GM10248 (cell line): ENCODE results near the gene SRC.

Experiments
- CTCF ChIA-PET: fragments of 300-600 bp; sonication (Branson Sonifier 250); formaldehyde crosslinking; extraction: SDS; loops from one replicate; lab custom pipeline; 2021; ENCODE audit warnings: antibody characterized with exemption; lab: Yijun Ruan, JAX
- POLR2A ChIA-PET: fragments of 350-650 bp; sonication (Branson Sonifier 250); formaldehyde crosslinking; extraction: SDS; loops from one replicate; lab custom pipeline; 2020; ENCODE audit warnings: antibody characterized with exemption; lab: Yijun Ruan, JAX
- DNase-seq: peaks from one replicate; pipeline ENCODE4 v3.0.0; 2012; ENCODE audit errors: extremely low spot score
- TF ChIP-seq, protein P1 (sequence below): IDR thresholded peaks from 2 replicates; pipeline ENCODE4 v1.5.1; 2012; ENCODE audit warnings: mild to moderate bottlenecking, low read depth; ENCODE audit errors: extremely low read depth, missing control alignments, control extremely low read depth

The SRC gene

GRCh38 chr20:37419774-37420542, 74.0 kb downstream of the SRC start:
- DNase-seq, result no peak
- TF ChIP-seq, protein P1, sequence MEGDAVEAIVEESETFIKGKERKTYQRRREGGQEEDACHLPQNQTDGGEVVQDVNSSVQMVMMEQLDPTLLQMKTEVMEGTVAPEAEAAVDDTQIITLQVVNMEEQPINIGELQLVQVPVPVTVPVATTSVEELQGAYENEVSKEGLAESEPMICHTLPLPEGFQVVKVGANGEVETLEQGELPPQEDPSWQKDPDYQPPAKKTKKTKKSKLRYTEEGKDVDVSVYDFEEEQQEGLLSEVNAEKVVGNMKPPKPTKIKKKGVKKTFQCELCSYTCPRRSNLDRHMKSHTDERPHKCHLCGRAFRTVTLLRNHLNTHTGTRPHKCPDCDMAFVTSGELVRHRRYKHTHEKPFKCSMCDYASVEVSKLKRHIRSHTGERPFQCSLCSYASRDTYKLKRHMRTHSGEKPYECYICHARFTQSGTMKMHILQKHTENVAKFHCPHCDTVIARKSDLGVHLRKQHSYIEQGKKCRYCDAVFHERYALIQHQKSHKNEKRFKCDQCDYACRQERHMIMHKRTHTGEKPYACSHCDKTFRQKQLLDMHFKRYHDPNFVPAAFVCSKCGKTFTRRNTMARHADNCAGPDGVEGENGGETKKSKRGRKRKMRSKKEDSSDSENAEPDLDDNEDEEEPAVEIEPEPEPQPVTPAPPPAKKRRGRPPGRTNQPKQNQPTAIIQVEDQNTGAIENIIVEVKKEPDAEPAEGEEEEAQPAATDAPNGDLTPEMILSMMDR, result no peak
- POLR2A ChIA-PET, result no interaction called here
- CTCF ChIA-PET, result no interaction called here

GRCh38 chr20:37420610-37421009, 74.7 kb downstream of the SRC start:
- TF ChIP-seq, protein P1, result no peak
- POLR2A ChIA-PET, result no interaction called here
- CTCF ChIA-PET, result no interaction called here
- DNase-seq, result no peak

- DNase-seq, result no peak
- ChIA-PET CTCF (no interaction called here), POLR2A (no interaction called here)
- TF ChIP-seq, protein P1, result no peak
These were observed 75.3 kb downstream of the SRC start for GRCh38 chr20:37421060-37421905.

DNA sequence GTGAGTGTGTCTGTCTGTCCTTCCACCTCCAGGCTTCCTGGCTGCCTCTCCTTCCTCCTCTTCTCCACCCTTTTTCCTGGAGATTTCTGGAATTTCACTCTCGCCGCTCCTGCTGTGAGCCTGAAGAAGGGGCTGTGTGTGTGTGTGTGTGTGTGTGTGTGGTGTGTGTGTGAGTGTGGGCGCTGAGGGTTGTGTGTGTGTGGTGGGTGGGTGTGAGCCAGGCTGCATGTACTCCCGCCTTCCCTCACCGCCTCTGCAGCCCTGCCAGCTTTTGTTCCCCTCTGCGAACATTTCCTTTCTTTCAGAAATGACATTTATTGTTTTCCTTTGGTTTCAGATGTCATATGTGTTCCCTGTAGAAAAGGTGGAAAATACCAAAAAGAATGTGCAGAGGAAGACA, 76.0 kb downstream of the SRC start:
- no peak for DNase-seq
- POLR2A ChIA-PET, result no interaction called here
- CTCF ChIA-PET, result no interaction called here
- TF ChIP-seq, protein P1, result no peak

DNA sequence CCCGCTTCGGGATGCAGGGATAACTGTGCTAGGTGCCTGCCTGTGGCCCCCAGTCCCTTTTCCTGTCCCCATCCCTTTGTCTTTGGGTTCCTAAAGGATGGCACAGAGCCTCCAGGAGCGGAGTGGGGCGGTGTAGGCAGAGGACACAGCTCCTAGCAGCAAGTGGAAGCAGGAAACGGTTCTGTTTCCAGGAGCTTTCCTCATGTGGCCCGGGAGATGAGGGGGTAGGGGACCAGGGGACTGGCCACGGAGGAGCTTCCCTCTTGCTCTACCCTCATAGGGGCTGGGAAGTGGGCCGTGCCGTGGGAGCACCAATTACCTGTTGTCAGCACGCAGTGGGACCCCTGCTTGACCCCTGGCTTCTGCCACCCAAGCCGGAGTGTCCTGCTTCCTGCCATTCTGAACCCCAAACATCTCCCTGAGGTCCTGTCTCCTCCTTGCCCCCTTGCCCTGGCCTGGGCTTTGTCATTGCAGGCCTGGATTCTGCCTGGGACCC, 76.9 kb downstream of the SRC start:
- ChIA-PET CTCF (interaction anchor here (0.7 kb wide), 1 partner anchor 141 kb away, joined by 3 read pairs; no protein-coding TSS in a partner anchor), POLR2A (no interaction called here)
- no peak for DNase-seq
- TF ChIP-seq, protein P1, result no peak

GRCh38 chr20:37423545-37423944, 77.6 kb downstream of the SRC start:
- ChIA-PET POLR2A (no interaction called here), CTCF (no interaction called here)
- TF ChIP-seq, protein P1, result no peak
- no peak for DNase-seq
